HEK293 (cell line): Measurements from ENCODE around the gene LMF1.

Experiments
- CTCF ChIA-PET: fragments of 350-600 bp; formaldehyde crosslinking; extraction: SDS; loops from one replicate; lab custom pipeline; 2021; ENCODE audit warnings: antibody characterized with exemption; lab: Yijun Ruan, JAX
- POLR2A ChIA-PET: fragments of 300-600 bp; formaldehyde crosslinking; extraction: SDS; loops from one replicate; lab custom pipeline; 2020; ENCODE audit warnings: antibody characterized with exemption, inconsistent platforms; lab: Yijun Ruan, JAX
- H3K27ac ChIP-seq: fragments of 200-500 bp; sonication (Bioruptor generic); 2 replicates; pipeline ENCODE4 v1.5.1; 2014; ENCODE audit warnings: low read depth, low read length, control low read depth, inconsistent platforms; ENCODE audit errors: extremely low read depth
- H3K36me3 ChIP-seq, 2 experiments: fragments of 200-500 bp in 1 of 2; sonication (Bioruptor generic) in 1 of 2; 1 replicate in 1 of 2; 2 replicates in 1 of 2; pipeline ENCODE4 v1.5.1; 2014 to 2017; ENCODE audit warnings: inconsistent platforms in 2 of 2, low read length in 2 of 2; ENCODE audit not compliant: control insufficient read depth in 2 of 2, insufficient read depth in 1 of 2
- H3K4me1 ChIP-seq: fragments of 200-500 bp; sonication (Bioruptor generic); 2 replicates; pipeline ENCODE4 v1.5.1; 2014; ENCODE audit warnings: mild to moderate bottlenecking, low read length, inconsistent platforms; ENCODE audit not compliant: control insufficient read depth, insufficient read depth
- H3K4me3 ChIP-seq: 2 replicates; pipeline ENCODE4 v1.5.1; 2011; ENCODE audit warnings: low read depth, mild to moderate bottlenecking, control low read depth, low read length, moderate library complexity
- H3K9me3 ChIP-seq: fragments of 200-500 bp; sonication (Bioruptor generic); 2 replicates; pipeline ENCODE4 v1.5.1; 2014; ENCODE audit warnings: low read depth, low read length, inconsistent platforms; ENCODE audit not compliant: control insufficient read depth, insufficient read depth
- CTCF ChIP-seq: fragments of 450-650 bp; formaldehyde crosslinking; IDR thresholded peaks from 2 replicates; pipeline ENCODE4 v1.5.1; 2016; ENCODE audit warnings: missing biosample characterization, missing genetic modification characterization
- GLI2 ChIP-seq: fragments of 450-650 bp; formaldehyde crosslinking; IDR thresholded peaks from 2 replicates; pipeline ENCODE4; 2017; ENCODE audit warnings: missing biosample characterization, missing genetic modification characterization, low read depth, borderline replicate concordance
- GLIS1 ChIP-seq: fragments of 450-650 bp; formaldehyde crosslinking; IDR thresholded peaks from 2 replicates; pipeline ENCODE4 v1.5.1; 2016; ENCODE audit warnings: missing biosample characterization, missing genetic modification characterization
- KLF9 ChIP-seq: fragments of 450-650 bp; formaldehyde crosslinking; IDR thresholded peaks from 2 replicates; pipeline ENCODE4 v1.5.1; 2016; ENCODE audit warnings: missing biosample characterization, missing genetic modification characterization, low read depth
- PRDM10 ChIP-seq: fragments of 450-650 bp; formaldehyde crosslinking; IDR thresholded peaks from 2 replicates; pipeline ENCODE4 v1.5.1; 2016; ENCODE audit warnings: missing biosample characterization, missing genetic modification characterization
- SP3 ChIP-seq: fragments of 450-650 bp; formaldehyde crosslinking; IDR thresholded peaks from 2 replicates; pipeline ENCODE4 v1.5.1; 2016; ENCODE audit warnings: missing biosample characterization, missing genetic modification characterization
- ZBTB26 ChIP-seq: fragments of 450-650 bp; formaldehyde crosslinking; optimal IDR thresholded peaks from 2 replicates; pipeline ENCODE3; 2016; ENCODE audit warnings: missing biosample characterization, mild to moderate bottlenecking, missing genetic modification characterization
- ZFP37 ChIP-seq: fragments of 450-650 bp; formaldehyde crosslinking; IDR thresholded peaks from 2 replicates; pipeline ENCODE4 v1.5.1; 2016; ENCODE audit warnings: missing biosample characterization, missing genetic modification characterization
- ZNF121 ChIP-seq: fragments of 450-650 bp; formaldehyde crosslinking; IDR thresholded peaks from 2 replicates; pipeline ENCODE4 v1.5.1; 2016; ENCODE audit warnings: missing biosample characterization, missing genetic modification characterization
- ZNF133 ChIP-seq: fragments of 450-650 bp; formaldehyde crosslinking; IDR thresholded peaks from 2 replicates; pipeline ENCODE4 v1.5.1; 2016; ENCODE audit warnings: missing biosample characterization, missing genetic modification characterization
- ZNF398 ChIP-seq: fragments of 450-650 bp; formaldehyde crosslinking; IDR thresholded peaks from 2 replicates; pipeline ENCODE4 v1.5.1; 2017; ENCODE audit warnings: missing biosample characterization, missing genetic modification characterization
- ZNF423 ChIP-seq: fragments of 450-650 bp; formaldehyde crosslinking; IDR thresholded peaks from 2 replicates; pipeline ENCODE4 v1.5.1; 2016; ENCODE audit warnings: missing biosample characterization, missing genetic modification characterization
- ZNF514 ChIP-seq: fragments of 450-650 bp; formaldehyde crosslinking; IDR thresholded peaks from 2 replicates; pipeline ENCODE4 v1.5.1; 2016; ENCODE audit warnings: missing biosample characterization, missing genetic modification characterization
- ZNF549 ChIP-seq: fragments of 450-650 bp; IDR thresholded peaks from 2 replicates; pipeline ENCODE4 v1.5.1; 2018; ENCODE audit warnings: missing biosample characterization, missing genetic modification characterization, mild to moderate bottlenecking, inconsistent platforms, moderate library complexity
- ZNF585B ChIP-seq: fragments of 450-650 bp; formaldehyde crosslinking; IDR thresholded peaks from 2 replicates; pipeline ENCODE4 v1.5.1; 2016; ENCODE audit warnings: missing biosample characterization, missing genetic modification characterization
- ZNF629 ChIP-seq: fragments of 450-650 bp; formaldehyde crosslinking; IDR thresholded peaks from 2 replicates; pipeline ENCODE4 v1.5.1; 2017; ENCODE audit warnings: missing biosample characterization, missing genetic modification characterization
- ZNF639 ChIP-seq: fragments of 450-650 bp; formaldehyde crosslinking; IDR thresholded peaks from 2 replicates; pipeline ENCODE4 v1.5.1; 2016; ENCODE audit warnings: missing biosample characterization, missing genetic modification characterization
- ZNF747 ChIP-seq: fragments of 450-650 bp; formaldehyde crosslinking; IDR thresholded peaks from 2 replicates; pipeline ENCODE4 v1.5.1; 2016; ENCODE audit warnings: missing biosample characterization, missing genetic modification characterization
- ZNF791 ChIP-seq: fragments of 450-650 bp; formaldehyde crosslinking; IDR thresholded peaks from 2 replicates; pipeline ENCODE4 v1.5.1; 2016; ENCODE audit warnings: missing biosample characterization, missing genetic modification characterization
- ZNF830 ChIP-seq: fragments of 450-650 bp; IDR thresholded peaks from 2 replicates; pipeline ENCODE4 v1.5.0; 2018; ENCODE audit warnings: missing biosample characterization, missing genetic modification characterization, low read depth, mild to moderate bottlenecking, moderate library complexity

Gene LMF1

GRCh38 chr16:853306-853705 lies 117.5 kb downstream of the LMF1 start:
- Histone ChIP-seq H3K27ac (no peak overlapping the region), H3K4me1 (no peaks in the 10 kb centered on the region), H3K9me3 (no peaks in the 10 kb centered on the region), H3K36me3 (no peaks in the 10 kb centered on the region), H3K4me3 (no peak overlapping the region)
- TF ChIP-seq ZNF585B (tag by site-specific recombination) (no peak), GLIS1 (no peak), ZNF639 (tag by site-specific recombination) (no peak), CTCF (tag by site-specific recombination) (no peak), ZBTB26 (tag by site-specific recombination) (no peak), ZNF549 (tag by site-specific recombination) (no peak), ZFP37 (tag by site-specific recombination) (no peak), ZNF133 (tag by site-specific recombination) (no peak)
- POLR2A ChIA-PET, result interaction anchor here (0.6 kb wide), 1 partner anchor 188 kb away, joined by 3 read pairs; no protein-coding TSS in a partner anchor
- CTCF ChIA-PET, result interaction anchor here (0.6 kb wide), 1 partner anchor 244 kb away, joined by 3 read pairs; no protein-coding TSS in a partner anchor

GRCh38 chr16:852451-853185 lies 118.2 kb downstream of the LMF1 start:
- Histone ChIP-seq H3K9me3 (no peaks in the 10 kb centered on the region), H3K4me3 (no peak overlapping the region), H3K4me1 (no peaks in the 10 kb centered on the region), H3K36me3 (no peaks in the 10 kb centered on the region), H3K27ac (no peak overlapping the region)
- ChIA-PET CTCF (interaction anchor here (0.6 kb wide), 1 partner anchor 245 kb away, joined by 3 read pairs; no protein-coding TSS in a partner anchor), POLR2A (interaction anchor here (0.6 kb wide), 1 partner anchor 187 kb away, joined by 3 read pairs; no protein-coding TSS in a partner anchor)
- TF ChIP-seq SP3 (tag by site-specific recombination), result no peak
- no peak for TF ChIP-seq PRDM10 (tag by site-specific recombination)
- peak; percentile 39; the same call in 1 of the 2 replicates for TF ChIP-seq GLIS1

GRCh38 chr16:851871-852270 lies 118.9 kb downstream of the LMF1 start:
- Histone ChIP-seq H3K27ac (no peak overlapping the region), H3K4me3 (no peak overlapping the region), H3K36me3 (no peaks in the 10 kb centered on the region), H3K9me3 (no peaks in the 10 kb centered on the region), H3K4me1 (no peaks in the 10 kb centered on the region)
- CTCF ChIA-PET, result no interaction called here
- POLR2A ChIA-PET, result no interaction called here
- TF ChIP-seq KLF9 (tag by site-specific recombination) (no peak), GLI2 (tag by site-specific recombination) (no peak), ZNF830 (tag by site-specific recombination) (no peak), ZNF747 (tag by site-specific recombination) (no peak), ZNF423 (tag by site-specific recombination) (no peak), ZNF398 (tag by site-specific recombination) (no peak), ZNF121 (no peak), ZNF514 (tag by site-specific recombination) (no peak), ZNF791 (no peak), ZNF629 (tag by site-specific recombination) (no peak)
